GM21447 (cell line): ENCODE measurements around the gene OR4C46.
"Not testable (repeated sequence)": the region's sequence is repeated elsewhere in the genome, so short reads cannot be mapped to it uniquely, and the experiment has no call there.

Experiments used
- ATAC-seq: cut with Tn5 transposase; IDR thresholded peaks from one replicate; pipeline ENCODE4 v1.9.1; 2021; ENCODE audit not compliant: unreplicated experiment

OR4C46 gene

DNA sequence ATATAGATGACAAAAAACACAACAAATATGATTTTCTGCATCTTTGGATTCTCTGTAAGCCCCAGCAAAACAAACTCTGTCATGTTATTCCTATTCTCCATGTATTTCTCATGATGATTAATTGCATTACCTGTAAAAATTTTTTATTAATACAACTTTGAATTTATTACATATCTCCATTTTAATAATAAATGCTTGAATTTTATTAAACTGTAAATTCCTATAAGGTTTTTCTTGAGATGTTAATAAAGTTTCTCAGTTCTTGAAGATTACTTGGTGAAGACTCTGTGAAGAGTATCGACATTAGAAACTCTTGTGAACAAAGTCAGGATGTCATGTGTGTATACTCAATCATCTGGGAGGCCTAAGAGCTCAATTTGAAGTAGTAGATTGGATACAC is at the start of gene OR4C46:
Gene OR4C46, minus strand, starts transcription at position 101 of the 400 bp plus-strand sequence. Its CDS starts 0 bp downstream, at position 101.
- no peak for ATAC-seq

DNA sequence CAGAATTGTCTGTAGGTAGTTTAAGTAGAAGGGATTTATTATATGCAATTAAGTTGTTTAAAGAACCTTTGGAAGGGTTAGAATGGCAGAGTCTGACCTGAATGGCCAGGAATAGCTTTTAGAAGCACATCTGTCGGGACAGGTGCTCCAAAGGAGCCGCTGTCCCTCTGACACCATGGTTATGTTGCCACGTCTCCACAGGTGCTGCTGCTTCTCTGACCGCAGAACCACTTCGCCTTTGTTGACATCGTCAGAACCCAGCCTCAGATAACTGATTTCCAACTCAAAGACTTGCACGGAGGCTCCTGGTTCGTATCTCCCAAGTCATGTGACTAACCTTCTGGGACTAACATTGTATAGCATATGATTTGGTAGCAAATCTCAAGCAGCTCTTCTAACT is 41.8 kb upstream of the OR4C46 start:
- not testable (repeated sequence) for ATAC-seq

DNA sequence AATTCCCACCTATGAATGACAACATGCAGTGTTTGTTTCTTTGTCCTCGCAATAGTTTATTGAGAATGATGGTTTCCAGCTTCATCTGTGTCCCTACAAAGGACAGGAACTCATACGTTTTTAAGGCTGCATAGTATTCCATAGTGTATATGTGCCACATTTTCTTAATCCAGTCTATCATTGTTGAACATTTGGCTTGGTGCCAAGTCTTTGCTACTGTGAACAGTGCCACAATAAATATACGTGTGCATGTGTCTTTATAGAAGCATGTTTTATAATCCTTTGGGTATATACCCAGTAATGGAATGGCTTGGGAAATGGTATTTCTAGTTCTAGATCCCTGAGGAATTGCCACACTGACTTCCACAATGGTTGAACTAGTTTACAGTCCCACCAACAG is 42.4 kb downstream of the OR4C46 start:
- not testable (repeated sequence) for ATAC-seq

DNA sequence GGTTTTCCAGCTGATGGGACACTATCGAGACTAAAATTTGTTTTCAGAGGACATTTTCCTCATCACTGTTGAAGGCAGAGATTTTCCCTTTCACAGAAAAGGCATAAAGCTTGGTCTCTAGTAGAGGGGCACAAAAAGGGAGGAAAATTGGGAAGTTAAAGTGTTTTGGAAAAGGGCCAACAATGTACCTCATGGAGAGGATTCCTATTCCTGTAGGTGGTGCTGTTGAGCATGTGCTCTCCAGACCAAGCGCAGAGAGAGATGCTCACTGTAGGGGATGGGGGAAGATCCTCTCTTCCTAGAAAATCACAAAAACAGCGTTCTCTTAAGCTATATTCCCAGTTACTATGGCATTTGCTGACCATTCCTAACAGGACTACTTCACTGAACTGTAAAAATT is 44.9 kb downstream of the OR4C46 start:
- no peak for ATAC-seq

DNA sequence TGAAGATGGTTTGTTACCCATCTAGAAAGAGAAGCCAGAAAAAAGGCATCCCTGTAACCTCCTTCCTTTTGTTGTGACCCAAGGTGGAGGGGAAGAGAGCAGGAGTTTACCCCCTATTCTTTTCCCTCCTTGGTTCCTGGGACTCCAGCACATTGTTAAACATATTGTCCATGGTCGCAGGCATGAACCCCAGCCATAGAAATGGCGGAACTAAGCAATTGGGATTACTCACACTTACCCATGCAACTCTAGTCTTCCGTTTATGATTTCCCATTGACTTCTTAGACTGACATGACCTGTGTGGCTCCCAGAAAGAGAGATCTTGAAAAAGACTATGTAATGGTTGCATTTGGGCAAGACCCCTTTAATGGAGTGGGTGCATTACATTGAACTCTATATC is 45.4 kb downstream of the OR4C46 start:
- ATAC-seq, result no peak
